Neural progenitor cell (in vitro differentiated cells): Measurements from ENCODE around the gene NEDD9. TPM values are rescaled to one million over a fixed set of nuclear protein-coding genes. Genes with fewer than 3 reads are reported as not detected.

Experiments
- DNase-seq: peaks from one replicate; pipeline ENCODE4 v3.0.0-alpha.2; 2016; ENCODE audit warnings: low spot score
- H2AFZ ChIP-seq: fragments of 200-600 bp; sonication (generic); replicated peaks from 2 replicates; pipeline ENCODE4 v1.6.1; 2016; ENCODE audit warnings: antibody characterized with exemption
- H3F3A ChIP-seq: fragments of 200-600 bp; sonication (generic); 2 replicates; pipeline ENCODE4 v1.6.1; 2016; ENCODE audit warnings: antibody characterized with exemption, low read depth
- H3K27ac ChIP-seq: fragments of 200-600 bp; sonication (generic); 2 replicates; pipeline ENCODE4 v1.5.1; 2016; ENCODE audit warnings: mild to moderate bottlenecking
- H3K27me3 ChIP-seq: fragments of 200-600 bp; sonication (generic); 2 replicates; pipeline ENCODE4 v1.6.1; 2016; ENCODE audit warnings: mild to moderate bottlenecking, moderate library complexity
- H3K36me3 ChIP-seq: fragments of 200-600 bp; sonication (generic); 2 replicates; pipeline ENCODE4 v1.5.1; 2016
- H3K4me1 ChIP-seq: fragments of 200-600 bp; sonication (generic); 2 replicates; pipeline ENCODE4 v1.6.1; 2016; ENCODE audit warnings: mixed run types
- H3K4me2 ChIP-seq: fragments of 200-600 bp; sonication (generic); 2 replicates; pipeline ENCODE4 v1.6.1; 2016
- H3K4me3 ChIP-seq: fragments of 200-600 bp; sonication (generic); 2 replicates; pipeline ENCODE4 v1.5.1; 2016
- H3K79me2 ChIP-seq: fragments of 200-600 bp; sonication (generic); 2 replicates; pipeline ENCODE4 v1.6.1; 2016; ENCODE audit warnings: low read depth
- H3K9ac ChIP-seq: fragments of 200-600 bp; sonication (generic); 2 replicates; pipeline ENCODE4 v1.6.1; 2016
- H3K9me3 ChIP-seq: fragments of 200-600 bp; sonication (generic); 2 replicates; pipeline ENCODE4 v1.5.1; 2016; ENCODE audit warnings: low read depth
- H4K20me1 ChIP-seq: fragments of 200-600 bp; sonication (generic); 2 replicates; pipeline ENCODE4 v1.6.1; 2016; ENCODE audit warnings: low read depth
- H3K27ac Mint-ChIP-seq: 3 replicates; pipeline ENCODE4 v1.8.0; 2021; ENCODE audit warnings: mixed read lengths
- H3K27me3 Mint-ChIP-seq: 2 replicates; pipeline ENCODE4 v1.8.0; 2022; ENCODE audit warnings: low read depth, mild to moderate bottlenecking, inconsistent platforms, moderate library complexity, mixed read lengths; ENCODE audit not compliant: insufficient read depth
- H3K36me3 Mint-ChIP-seq: 3 replicates; pipeline ENCODE4 v1.8.0; 2021; ENCODE audit warnings: mixed read lengths
- H3K4me1 Mint-ChIP-seq: 3 replicates; pipeline ENCODE4 v1.8.0; 2021; ENCODE audit warnings: mixed read lengths
- H3K4me3 Mint-ChIP-seq: 3 replicates; pipeline ENCODE4 v1.8.0; 2021; ENCODE audit warnings: mild to moderate bottlenecking, moderate library complexity, mixed read lengths
- H3K9me3 Mint-ChIP-seq: 3 replicates; pipeline ENCODE4 v1.8.0; 2020; ENCODE audit warnings: mixed read lengths
- EZH2 ChIP-seq: fragments of 200-600 bp; sonication (generic); IDR thresholded peaks from 2 replicates; pipeline ENCODE4 v1.6.1; 2017; ENCODE audit warnings: antibody characterized with exemption, mild to moderate bottlenecking, moderate library complexity
- EZH2phosphoT487 ChIP-seq: fragments of 200-600 bp; sonication (generic); IDR thresholded peaks from 2 replicates; pipeline ENCODE4 v1.6.1; 2017; ENCODE audit warnings: antibody characterized with exemption
- total RNA-seq: library from RNA; depleted of rRNA; stranded (reverse); fragments of >200 nt; gene quantifications from 2 replicates; pipeline ENCODE4 v1.2.3, GENCODE V29; 2015; ENCODE audit warnings: low replicate concordance
- TF ChIP-seq, protein P1 (sequence below): fragments of 200-600 bp; sonication (generic); IDR thresholded peaks from 2 replicates; pipeline ENCODE4 v1.5.1; 2017; ENCODE audit warnings: antibody characterized with exemption, mild to moderate bottlenecking

NEDD9 gene
- total RNA-seq, 1 donor from 2014 or later: 4.9 TPM

DNA sequence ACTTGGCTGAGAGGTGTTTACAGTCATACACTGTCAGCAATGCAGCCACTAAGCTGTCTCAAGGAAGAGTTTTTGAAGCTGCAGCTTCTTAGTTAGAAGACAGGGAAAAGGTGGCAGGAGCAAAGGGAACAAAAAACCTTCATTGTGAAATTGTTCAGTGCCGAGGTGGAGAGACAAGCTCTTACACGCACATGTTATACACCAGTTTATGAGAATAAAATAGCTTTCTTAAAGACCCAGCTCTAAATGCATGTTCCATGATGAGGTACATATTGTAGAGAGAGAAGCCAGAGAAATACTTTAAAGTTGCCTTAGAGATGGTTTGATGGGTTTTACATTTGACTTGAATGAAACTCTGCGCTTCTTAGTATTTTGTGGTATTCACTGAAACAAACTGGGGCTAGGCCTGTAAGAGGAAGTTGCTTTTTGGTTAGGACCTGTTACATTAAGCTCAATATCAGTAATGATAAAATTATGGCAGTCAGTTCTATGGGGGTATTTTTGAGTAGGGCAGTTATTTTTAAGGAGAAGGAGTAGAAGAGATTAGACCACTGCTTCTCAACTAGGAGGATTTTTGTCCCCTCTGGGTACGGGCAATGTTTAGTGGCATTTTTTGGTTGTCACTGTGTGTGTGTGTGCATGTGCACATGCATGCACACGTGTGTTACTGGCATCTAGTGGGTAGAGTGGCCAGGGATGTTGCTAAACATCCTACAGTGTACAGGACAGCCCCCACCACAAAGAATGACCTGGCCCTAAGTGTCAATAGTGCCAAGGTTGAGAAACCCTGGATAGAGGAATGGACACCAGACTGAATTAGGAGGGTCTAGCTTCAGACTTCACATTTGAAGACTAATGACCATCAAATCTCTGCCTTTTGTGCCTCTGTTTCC lies 9.8 kb downstream of the NEDD9 start:
- H3K4me1 Mint-ChIP-seq: peaks cover 63% of the 10 kb centered on the region
- H3F3A ChIP-seq: no peaks in the 10 kb centered on the region
- no peak overlapping the region for H3K4me3 Mint-ChIP-seq
- peaks cover 9% of the 10 kb centered on the region for H3K4me1 ChIP-seq
- no peak overlapping the region for H3K27ac ChIP-seq
- H4K20me1 ChIP-seq: no peaks in the 10 kb centered on the region
- H3K36me3 Mint-ChIP-seq: peaks cover 68% of the 10 kb centered on the region
- H3K27ac Mint-ChIP-seq: no peak overlapping the region
- H3K9me3 ChIP-seq: no peaks in the 10 kb centered on the region
- no peak overlapping the region for H3K9ac ChIP-seq
- no peak overlapping the region for H3K4me2 ChIP-seq
- H2AFZ ChIP-seq: no peak overlapping the region
- H3K27me3 Mint-ChIP-seq: peaks cover 2% of the 10 kb centered on the region
- peaks cover 13% of the 10 kb centered on the region for H3K79me2 ChIP-seq
- H3K36me3 ChIP-seq: no peaks in the 10 kb centered on the region
- no peaks in the 10 kb centered on the region for H3K27me3 ChIP-seq
- TF ChIP-seq, protein P1, sequence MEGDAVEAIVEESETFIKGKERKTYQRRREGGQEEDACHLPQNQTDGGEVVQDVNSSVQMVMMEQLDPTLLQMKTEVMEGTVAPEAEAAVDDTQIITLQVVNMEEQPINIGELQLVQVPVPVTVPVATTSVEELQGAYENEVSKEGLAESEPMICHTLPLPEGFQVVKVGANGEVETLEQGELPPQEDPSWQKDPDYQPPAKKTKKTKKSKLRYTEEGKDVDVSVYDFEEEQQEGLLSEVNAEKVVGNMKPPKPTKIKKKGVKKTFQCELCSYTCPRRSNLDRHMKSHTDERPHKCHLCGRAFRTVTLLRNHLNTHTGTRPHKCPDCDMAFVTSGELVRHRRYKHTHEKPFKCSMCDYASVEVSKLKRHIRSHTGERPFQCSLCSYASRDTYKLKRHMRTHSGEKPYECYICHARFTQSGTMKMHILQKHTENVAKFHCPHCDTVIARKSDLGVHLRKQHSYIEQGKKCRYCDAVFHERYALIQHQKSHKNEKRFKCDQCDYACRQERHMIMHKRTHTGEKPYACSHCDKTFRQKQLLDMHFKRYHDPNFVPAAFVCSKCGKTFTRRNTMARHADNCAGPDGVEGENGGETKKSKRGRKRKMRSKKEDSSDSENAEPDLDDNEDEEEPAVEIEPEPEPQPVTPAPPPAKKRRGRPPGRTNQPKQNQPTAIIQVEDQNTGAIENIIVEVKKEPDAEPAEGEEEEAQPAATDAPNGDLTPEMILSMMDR: no peak
- TF ChIP-seq EZH2phosphoT487: no peak
- no peak for TF ChIP-seq EZH2
- no peak overlapping the region for H3K4me3 ChIP-seq
- peaks cover 8% of the 10 kb centered on the region for H3K9me3 Mint-ChIP-seq
- no peak for DNase-seq

DNA sequence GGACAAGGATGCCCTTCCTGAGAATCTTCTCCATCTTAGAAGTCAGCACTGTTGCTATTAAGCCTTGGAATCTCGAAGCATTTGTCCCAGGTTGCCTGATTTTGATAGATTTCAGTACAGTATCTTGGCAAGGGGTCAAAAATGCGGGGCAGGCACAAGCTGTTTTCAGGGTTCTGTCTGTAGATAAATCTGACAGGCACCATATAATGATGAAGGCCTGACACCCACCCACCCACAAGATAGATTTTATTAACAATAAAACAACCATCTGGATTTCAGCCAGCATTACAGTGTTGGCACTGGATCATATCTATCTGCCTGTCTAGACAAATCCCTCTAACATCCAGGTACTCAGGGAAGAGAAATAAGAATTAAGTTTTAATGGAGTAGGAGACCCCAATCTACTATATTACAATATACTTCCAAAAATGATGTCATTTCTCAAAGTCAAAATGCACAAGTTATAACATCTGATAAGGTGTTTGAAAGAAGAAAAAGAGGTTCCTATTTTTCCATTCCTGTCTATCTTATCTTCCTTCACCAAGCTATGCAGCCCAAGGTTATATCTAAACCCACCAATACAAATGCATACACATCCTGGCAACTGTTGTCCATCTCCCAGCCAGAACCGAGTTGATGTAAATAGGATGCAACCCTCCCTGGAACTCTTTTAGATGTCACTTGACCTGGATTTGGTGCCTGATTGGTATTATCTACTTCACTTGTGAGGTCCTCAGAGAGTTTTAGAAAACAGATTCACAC lies 10.7 kb downstream of the NEDD9 start:
- no peaks in the 10 kb centered on the region for H3K9me3 ChIP-seq
- H3K4me1 ChIP-seq: peaks cover 10% of the 10 kb centered on the region
- peaks cover 60% of the 10 kb centered on the region for H3K4me1 Mint-ChIP-seq
- TF ChIP-seq, protein P1: no peak
- TF ChIP-seq EZH2 (no peak), EZH2phosphoT487 (no peak)
- peaks cover 72% of the 10 kb centered on the region for H3K36me3 Mint-ChIP-seq
- H3K4me2 ChIP-seq: no peak overlapping the region
- H3K27ac Mint-ChIP-seq: no peak overlapping the region
- H3F3A ChIP-seq: no peaks in the 10 kb centered on the region
- H3K4me3 ChIP-seq: no peak overlapping the region
- no peaks in the 10 kb centered on the region for H3K27me3 ChIP-seq
- H3K27me3 Mint-ChIP-seq: peaks cover 2% of the 10 kb centered on the region
- no peak overlapping the region for H3K4me3 Mint-ChIP-seq
- peaks cover 5% of the 10 kb centered on the region for H3K79me2 ChIP-seq
- no peak for DNase-seq
- H3K27ac ChIP-seq: no peak overlapping the region
- H4K20me1 ChIP-seq: no peaks in the 10 kb centered on the region
- H2AFZ ChIP-seq: no peak overlapping the region
- no peak overlapping the region for H3K9ac ChIP-seq
- H3K9me3 Mint-ChIP-seq: peaks cover 8% of the 10 kb centered on the region
- no peaks in the 10 kb centered on the region for H3K36me3 ChIP-seq

DNA sequence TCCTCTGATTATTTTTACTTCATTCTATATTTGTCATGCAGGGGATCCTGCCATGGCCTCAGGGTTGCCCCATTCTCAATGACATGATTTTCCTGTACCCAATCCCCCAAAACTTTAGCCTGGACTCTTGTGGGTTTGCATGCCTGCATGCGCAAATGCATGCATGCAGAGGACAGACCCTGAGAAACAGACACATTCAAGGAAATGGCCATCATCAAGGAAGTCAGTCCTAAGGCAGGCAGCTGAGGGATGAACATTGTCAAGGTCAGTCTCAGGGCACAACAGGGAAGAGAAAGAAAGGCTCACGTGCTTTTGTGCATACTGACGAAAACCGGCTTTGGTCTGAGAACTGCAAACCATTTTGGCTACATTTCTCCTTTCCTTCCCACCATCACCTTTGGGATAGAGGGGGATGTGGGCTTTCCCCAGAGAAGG lies 13.1 kb downstream of the NEDD9 start:
- Histone ChIP-seq H3K4me3 (no peak overlapping the region), H3K79me2 (peaks cover 5% of the 10 kb centered on the region), H3K27ac (no peak overlapping the region), H3K36me3 (no peaks in the 10 kb centered on the region), H3K9me3 (no peaks in the 10 kb centered on the region), H3F3A (no peaks in the 10 kb centered on the region), H2AFZ (no peak overlapping the region), H3K9ac (no peak overlapping the region), H4K20me1 (no peaks in the 10 kb centered on the region), H3K4me2 (no peak overlapping the region), H3K4me1 (peaks cover 23% of the 10 kb centered on the region), H3K27me3 (no peaks in the 10 kb centered on the region)
- peaks cover 63% of the 10 kb centered on the region for H3K4me1 Mint-ChIP-seq
- no peak overlapping the region for H3K4me3 Mint-ChIP-seq
- H3K9me3 Mint-ChIP-seq: peaks cover 3% of the 10 kb centered on the region
- H3K27me3 Mint-ChIP-seq: peaks cover 2% of the 10 kb centered on the region
- H3K27ac Mint-ChIP-seq: no peak overlapping the region
- TF ChIP-seq, protein P1: no peak
- TF ChIP-seq EZH2 (no peak), EZH2phosphoT487 (no peak)
- H3K36me3 Mint-ChIP-seq: peaks cover 70% of the 10 kb centered on the region
- no peak for DNase-seq
